ENCODE results near the gene WWOX.

DNA sequence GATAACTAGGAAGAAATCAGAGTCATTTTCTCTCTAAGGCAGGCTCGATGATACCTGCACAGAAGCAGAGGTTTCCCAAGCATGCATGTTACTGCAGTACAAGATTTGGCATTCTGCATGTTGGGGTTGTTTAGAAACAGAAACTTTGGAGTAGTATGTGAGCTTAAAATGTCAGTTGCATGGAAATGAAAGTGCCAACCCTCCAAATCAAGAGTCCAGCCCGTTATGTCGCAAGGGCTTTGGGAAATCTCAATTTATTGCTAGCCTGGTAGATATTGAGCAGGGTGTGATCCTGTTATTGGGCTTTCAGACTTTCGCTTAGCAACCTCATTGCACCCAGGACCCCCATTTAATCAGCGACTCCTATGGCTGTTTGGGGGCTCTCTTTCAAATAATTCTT is 1010.3 kb downstream of the WWOX start:
- TF ChIP-seq POLR2A (IDR thresholded peaks at IDR 0.05) (no peak), EP300 (IDR thresholded peaks at IDR 0.05) (no peak), CTCF (IDR thresholded peaks at IDR 0.05) (no peak)
